HG03097 (cell line): ENCODE results near the gene TCERG1L.
"Not testable (repeated sequence)": the region's sequence is repeated elsewhere in the genome, so short reads cannot be mapped to it uniquely, and the experiment has no call there.

Source experiments
- ATAC-seq: cut with Tn5 transposase; IDR thresholded peaks from one replicate; pipeline ENCODE4 v1.9.1; 2021; ENCODE audit not compliant: unreplicated experiment, low FRiP score

The TCERG1L gene

GRCh38 chr10:131251146-131251541, 60.4 kb downstream of the TCERG1L start:
- ATAC-seq: no peak

- no peak for ATAC-seq
Measured at GRCh38 chr10:131250454-131251145, 60.9 kb downstream of the TCERG1L start.

- ATAC-seq: no peak
Measured at GRCh38 chr10:131249955-131250344, 61.6 kb downstream of the TCERG1L start.

GRCh38 chr10:131249238-131249954, 62.1 kb downstream of the TCERG1L start:
- ATAC-seq: no peak

- ATAC-seq: no peak
Measured at GRCh38 chr10:131248376-131249165, 63.0 kb downstream of the TCERG1L start.

GRCh38 chr10:131247873-131248272, 63.6 kb downstream of the TCERG1L start:
- ATAC-seq: no peak

- ATAC-seq: no peak
Measured at GRCh38 chr10:131246775-131247174, 64.7 kb downstream of the TCERG1L start.

GRCh38 chr10:131246089-131246488, 65.4 kb downstream of the TCERG1L start:
- no peak for ATAC-seq

GRCh38 chr10:131245475-131246059, 66.0 kb downstream of the TCERG1L start:
- ATAC-seq: no peak

- ATAC-seq: no peak
Measured at GRCh38 chr10:131244836-131245235, 66.7 kb downstream of the TCERG1L start.

- ATAC-seq: no peak
Measured at GRCh38 chr10:131243076-131243475, 68.4 kb downstream of the TCERG1L start.

GRCh38 chr10:131242007-131242406, 69.5 kb downstream of the TCERG1L start:
- no peak for ATAC-seq

GRCh38 chr10:131240691-131241090, 70.8 kb downstream of the TCERG1L start:
- no peak for ATAC-seq

GRCh38 chr10:131239926-131240325, 71.6 kb downstream of the TCERG1L start:
- ATAC-seq: no peak

- ATAC-seq: no peak
Measured at GRCh38 chr10:131239450-131239849, 72.1 kb downstream of the TCERG1L start.

GRCh38 chr10:131238669-131239280, 72.7 kb downstream of the TCERG1L start:
- no peak for ATAC-seq

GRCh38 chr10:131237991-131238651, 73.4 kb downstream of the TCERG1L start:
- no peak for ATAC-seq

- ATAC-seq: not testable (repeated sequence)
Measured at GRCh38 chr10:131234606-131235005, 76.9 kb downstream of the TCERG1L start.

GRCh38 chr10:131233611-131234258, 77.8 kb downstream of the TCERG1L start:
- no peak for ATAC-seq
